GM13977 (cell line): ENCODE data around the gene RNF169.

Experiments
- DNase-seq: peaks from one replicate; pipeline ENCODE4 v3.0.0; 2012; ENCODE audit warnings: low spot score
- in situ Hi-C: fragments of 300-500 bp; cut with MboI; formaldehyde crosslinking; loops from one replicate; pipeline ENCODE4 v1.12.0; 2022; ENCODE audit warnings: low sequenced_read_pairs, low pct_unique_long_range_greater_than_20kb, mixed read lengths, inconsistent platforms; ENCODE audit not compliant: unreplicated experiment
- TF ChIP-seq, protein P1 (sequence below): IDR thresholded peaks from 2 replicates; pipeline ENCODE4 v1.5.1; 2012; ENCODE audit warnings: mild to moderate bottlenecking, control low read depth; ENCODE audit not compliant: insufficient read depth; ENCODE audit errors: extremely low read depth, missing control alignments

Gene RNF169

DNA sequence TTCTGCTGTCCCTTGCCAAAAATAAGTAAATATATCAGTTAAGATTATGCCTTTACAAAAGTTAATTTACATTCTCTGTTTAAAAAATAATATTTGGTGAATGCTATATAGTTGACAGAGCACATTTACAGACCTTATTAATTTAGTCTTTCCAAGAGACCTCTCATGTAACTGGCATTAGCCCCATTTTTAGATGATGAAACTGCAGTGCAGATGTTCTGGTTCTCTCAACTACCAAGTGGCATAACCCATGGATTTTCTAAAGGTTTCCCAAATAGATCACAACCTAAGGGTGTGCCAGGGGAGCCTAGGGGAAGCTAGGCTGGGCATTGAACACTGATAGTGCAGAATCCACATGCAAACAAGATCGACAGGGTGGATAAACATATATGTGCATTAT lies 88.5 kb downstream of the RNF169 start:
- DNase-seq: no peak
- in situ Hi-C loops: no loop called here
- TF ChIP-seq, protein P1, sequence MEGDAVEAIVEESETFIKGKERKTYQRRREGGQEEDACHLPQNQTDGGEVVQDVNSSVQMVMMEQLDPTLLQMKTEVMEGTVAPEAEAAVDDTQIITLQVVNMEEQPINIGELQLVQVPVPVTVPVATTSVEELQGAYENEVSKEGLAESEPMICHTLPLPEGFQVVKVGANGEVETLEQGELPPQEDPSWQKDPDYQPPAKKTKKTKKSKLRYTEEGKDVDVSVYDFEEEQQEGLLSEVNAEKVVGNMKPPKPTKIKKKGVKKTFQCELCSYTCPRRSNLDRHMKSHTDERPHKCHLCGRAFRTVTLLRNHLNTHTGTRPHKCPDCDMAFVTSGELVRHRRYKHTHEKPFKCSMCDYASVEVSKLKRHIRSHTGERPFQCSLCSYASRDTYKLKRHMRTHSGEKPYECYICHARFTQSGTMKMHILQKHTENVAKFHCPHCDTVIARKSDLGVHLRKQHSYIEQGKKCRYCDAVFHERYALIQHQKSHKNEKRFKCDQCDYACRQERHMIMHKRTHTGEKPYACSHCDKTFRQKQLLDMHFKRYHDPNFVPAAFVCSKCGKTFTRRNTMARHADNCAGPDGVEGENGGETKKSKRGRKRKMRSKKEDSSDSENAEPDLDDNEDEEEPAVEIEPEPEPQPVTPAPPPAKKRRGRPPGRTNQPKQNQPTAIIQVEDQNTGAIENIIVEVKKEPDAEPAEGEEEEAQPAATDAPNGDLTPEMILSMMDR: no peak

DNA sequence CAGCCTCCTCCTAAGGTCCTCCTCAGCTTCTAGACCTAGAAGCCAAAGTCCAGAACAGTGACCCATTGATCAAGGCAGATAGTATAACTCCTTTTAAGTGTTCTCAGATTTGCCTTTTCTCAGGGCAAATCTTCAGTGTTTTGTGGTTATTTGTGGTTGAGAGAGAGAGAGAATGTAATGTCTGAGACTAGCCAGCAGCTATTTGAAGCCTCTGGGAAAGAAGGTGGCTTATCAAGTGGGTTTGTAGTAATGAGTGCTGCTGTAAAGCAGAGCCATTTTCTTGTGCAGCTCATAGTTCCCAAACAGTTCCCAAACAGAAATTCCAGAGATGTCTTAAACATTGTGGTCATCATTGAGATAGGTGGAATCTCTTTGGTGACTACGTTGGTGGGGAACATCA lies 89.5 kb downstream of the RNF169 start:
- DNase-seq: peak; percentile 25
- in situ Hi-C loops: no loop called here
- TF ChIP-seq, protein P1: no peak

DNA sequence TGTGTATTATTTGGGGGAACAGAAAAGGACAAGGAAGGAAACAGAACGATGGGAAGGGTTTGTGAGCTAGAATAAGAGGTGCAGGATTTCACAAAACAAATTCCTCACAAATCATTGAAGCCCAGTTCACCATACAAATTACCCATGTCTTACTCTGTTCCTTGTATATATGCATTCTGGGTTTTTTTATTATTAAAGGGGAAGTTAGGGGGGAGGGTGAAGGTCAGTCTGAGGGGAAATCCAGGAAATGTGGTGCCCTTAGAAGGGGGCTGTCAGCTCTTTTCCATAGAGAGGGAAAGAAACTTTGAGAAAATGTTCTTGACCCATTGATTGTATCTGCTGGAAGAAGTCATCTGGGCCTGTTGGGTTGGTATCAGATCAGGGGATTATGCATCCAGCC lies 90.8 kb downstream of the RNF169 start:
- in situ Hi-C loops: no loop called here
- TF ChIP-seq, protein P1: no peak
- no peak for DNase-seq

DNA sequence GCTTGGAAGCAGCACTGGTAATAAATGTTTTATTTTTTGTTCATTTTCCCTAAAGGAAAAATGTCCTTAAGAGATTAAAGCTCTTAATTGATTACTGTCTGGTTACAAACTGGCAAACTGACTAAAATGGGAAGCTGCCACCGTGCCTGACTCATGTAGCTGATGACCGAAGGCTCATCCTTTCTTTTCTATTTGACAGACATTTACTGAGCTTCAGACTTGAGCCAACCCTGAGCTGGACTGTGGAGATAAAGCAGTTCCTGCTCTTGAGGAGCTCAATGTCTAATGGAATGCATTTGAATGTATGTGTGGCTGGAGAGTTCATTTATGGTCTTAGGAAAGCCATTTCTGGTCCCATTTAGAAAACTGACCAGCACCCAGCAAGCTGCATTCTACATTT lies 91.3 kb downstream of the RNF169 start:
- no peak for DNase-seq
- TF ChIP-seq, protein P1: no peak
- in situ Hi-C loops: no loop called here

DNA sequence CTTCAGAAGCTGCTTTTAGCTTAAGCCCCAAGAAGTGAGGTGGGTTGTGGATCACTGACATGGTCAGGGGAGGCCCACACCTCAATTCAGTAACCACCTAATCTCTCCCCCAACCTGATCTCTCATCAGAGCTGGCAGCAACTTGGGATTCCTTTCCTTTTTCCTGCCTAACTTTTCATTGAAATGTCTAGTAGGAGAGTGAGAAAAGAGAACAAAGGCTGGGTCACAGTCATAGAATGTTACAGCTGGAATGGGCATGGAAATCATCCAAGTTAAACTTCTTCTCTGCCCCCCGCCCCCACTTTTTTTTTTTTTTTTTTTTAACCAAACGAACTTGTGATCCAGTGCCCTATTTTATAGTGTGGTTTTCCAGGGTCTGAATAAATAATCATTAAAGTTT lies 91.8 kb downstream of the RNF169 start:
- TF ChIP-seq, protein P1: no peak
- no peak for DNase-seq
- in situ Hi-C loops: no loop called here

DNA sequence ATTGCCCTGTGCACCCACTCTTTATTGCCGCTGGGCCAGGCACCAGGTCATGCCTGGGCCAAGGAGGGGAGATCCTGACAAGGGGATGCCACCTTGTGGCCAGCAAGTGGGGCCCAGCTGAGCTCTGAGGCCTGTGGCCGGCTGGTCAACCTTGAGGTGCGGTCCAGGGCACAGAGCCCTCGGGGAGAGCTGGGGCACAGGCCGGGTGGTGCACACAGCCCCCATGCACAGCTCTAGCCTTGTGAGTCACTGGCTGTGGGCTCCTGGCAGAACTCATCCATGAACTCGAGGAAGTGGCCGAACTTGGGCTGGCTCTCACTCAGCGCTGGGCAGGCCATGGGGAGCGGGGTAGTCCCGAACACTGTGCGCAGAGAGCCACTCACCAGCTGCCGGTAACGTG lies 94.3 kb downstream of the RNF169 start:
- DNase-seq: no peak
- TF ChIP-seq, protein P1: peak; percentile 26
- in situ Hi-C loops: no loop called here

DNA sequence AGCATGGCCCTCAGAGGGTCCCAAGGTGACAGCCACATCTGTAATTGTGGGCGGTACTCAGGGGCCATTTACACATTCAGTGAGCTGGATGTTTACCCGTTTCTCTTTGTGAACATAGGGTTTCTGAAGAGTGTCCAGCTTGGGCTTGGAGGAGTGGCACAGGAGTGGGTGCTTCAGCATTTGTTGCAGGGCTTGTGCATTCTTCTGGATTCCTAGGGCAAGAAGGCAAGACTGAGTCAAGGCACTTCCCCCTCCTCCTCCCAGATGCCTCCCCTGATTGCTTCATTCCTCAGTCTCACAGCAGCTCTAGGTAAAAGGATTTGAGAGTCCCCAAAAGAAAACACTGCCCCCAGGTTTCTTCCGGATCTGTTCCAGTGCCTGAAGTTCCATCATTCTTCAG lies 95.4 kb downstream of the RNF169 start:
- in situ Hi-C loops: no loop called here
- no peak for DNase-seq
- TF ChIP-seq, protein P1: no peak
